Stimulated activated CD8-positive, alpha-beta memory T cell treated with anti-CD3 and anti-CD28 coated beads, Interleukin-4, amount 100 ng/mL, for 24 hours (primary cell): ENCODE results near the gene PAX9.

ENCODE experiments used
- DNase-seq: peaks from one replicate; pipeline ENCODE4 v3.0.0-alpha.2; 2020; ENCODE audit warnings: low read depth

The PAX9 gene

DNA sequence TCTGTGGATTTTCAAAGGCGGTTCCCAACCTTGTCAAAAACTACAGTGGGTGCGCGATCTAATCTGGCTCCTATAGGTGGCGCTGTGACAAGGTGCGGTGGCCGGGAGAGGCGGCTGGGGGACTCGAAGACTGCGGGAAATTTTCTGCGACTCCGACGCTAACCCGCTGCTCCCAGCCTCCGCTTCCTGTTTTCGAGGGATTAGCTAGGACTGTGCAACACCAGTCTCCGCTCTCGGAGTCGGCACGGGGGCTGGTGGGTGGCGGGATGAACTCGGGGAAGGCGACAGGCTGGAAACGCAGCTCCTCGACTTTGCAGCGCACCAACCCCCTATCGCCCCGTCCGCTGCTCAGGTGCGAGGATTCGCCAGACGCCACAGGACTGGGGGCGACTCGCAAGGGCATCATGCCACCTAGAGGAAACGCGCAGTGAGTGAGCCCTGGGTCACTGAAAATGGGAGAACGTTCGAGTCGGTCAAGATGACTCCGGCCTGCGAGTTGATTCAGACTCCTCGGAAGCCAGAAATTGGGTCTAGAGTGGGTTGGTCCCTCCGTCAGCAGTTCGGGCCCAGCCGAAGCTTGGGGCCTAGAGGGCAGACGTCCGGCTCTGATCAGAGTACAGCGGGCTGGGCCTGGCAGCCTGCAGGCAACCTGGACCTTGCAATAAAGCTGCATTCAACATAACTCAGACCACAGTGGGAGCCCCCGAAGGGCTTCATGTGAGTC lies 5.5 kb upstream of the PAX9 start:
- no peak for DNase-seq

DNA sequence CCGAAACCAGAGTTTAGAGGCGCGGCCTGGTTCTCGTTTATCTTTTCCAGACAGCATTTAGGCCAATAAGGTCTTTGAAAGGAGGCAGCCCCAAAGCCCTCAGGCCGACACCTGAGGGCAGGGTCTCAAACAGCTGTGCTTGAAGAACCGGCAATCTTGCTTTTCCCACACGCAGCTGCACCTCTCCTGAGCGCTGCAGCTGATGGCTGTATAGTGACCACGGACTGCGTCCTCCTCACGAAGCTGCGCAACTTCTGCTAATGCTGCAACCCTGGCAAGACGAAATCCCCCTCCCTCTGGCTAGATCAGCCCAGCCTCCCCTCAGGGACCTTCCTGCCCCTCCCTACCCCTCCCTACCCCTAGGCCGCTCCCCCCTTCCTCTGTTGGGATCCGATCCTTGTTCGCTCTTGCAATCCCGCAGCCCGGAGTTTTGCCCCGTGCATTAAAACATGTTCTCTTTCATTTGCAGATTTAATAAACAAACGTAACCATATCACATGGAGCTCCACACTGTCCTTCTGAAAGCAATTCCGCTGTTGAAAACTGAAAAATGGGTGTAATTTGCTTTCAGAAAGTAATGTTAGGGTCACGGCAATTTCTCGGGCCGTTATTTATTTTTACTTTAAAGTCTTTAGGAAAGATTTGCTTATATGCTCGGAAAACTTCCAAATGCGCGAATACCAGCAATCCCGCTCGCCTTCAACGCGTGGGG lies 4.8 kb upstream of the PAX9 start:
- DNase-seq, result no peak

GRCh38 chr14:36657399-36658122 lies 4.1 kb upstream of the PAX9 start:
- no peak for DNase-seq

GRCh38 chr14:36658123-36659009 lies 3.3 kb upstream of the PAX9 start:
- DNase-seq, result no peak

DNA sequence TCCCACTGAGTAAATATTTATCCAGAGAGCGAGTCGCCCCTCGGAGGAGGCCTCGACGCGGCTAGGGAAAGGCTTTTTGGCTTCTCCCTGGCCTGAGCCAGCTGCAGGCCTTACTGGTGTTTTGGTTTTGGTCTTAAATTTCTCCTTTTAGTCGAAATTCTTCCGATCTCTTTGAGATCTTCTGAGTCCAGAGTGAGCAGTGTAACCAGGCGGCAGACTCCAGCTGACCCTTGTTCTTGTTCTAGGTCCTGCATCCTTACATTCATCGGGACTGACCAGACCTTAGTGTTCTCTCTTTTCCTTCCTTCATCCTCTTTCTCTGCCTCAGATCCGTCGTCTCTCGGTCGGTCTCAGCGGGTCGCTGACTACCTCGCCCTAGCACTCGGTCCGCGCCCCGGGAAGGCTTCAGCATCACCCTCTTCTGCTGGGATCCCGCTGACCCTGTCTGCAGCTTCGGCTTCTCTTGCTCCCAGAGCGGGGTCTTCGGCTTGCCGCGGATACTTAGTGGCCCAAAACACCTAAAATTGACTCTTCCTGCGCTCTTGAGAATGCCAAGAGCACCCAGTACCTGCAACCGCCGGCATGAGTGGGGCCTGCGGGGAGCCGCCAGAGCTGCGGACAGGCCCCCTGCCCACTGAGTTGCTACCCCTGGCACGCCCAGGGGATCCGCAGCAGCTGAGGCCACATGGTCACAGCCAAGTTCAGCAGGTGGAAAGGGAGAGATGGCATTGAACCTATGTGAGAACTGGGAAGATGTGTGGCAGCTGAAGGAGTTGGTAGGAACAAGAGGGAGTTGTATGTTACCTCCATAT lies 2.4 kb upstream of the PAX9 start:
- no peak for DNase-seq

DNA sequence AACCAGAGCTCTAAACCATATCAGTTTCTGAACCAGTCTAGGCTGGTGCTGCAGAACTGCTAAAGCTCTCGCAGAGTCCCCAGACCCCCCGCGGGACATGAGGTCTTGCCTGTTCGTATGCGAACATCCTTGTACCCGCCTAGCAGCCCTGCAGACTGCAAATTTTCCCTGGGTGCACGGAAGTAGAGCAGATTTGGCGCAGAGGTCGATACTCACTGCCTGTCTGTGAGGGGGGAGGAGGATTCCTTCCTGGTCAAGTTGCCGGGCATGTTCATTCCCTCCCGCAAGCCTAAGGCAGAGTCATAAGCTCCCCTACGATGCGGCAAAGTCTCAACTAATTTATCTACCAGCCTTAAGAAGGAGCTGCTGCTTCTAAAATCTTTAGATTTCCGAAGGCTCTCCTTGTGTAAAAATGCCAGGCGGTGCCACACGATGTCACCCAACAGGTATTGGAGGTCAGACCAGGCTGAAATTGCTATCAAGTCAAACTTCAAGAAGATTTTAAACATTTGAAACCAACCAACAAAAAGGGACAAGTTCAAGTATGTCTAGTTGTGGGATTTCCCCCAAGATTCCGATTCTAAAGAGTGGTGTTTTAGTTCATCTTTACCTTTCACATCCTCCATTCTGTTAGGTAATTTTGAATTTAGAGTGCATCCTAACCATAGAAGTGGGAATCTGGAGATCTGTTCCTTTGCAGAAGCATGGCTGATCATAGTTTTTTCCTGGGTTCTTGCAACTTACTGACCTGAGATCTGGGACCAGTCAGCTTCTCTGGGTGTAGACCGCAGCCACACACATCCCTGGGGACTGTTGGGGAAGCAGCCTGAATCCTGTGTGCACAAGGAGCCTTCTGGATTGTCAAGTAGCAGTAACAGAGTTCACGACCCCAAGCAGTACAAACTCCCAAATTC lies 1.6 kb upstream of the PAX9 start:
- DNase-seq, result no peak

DNA sequence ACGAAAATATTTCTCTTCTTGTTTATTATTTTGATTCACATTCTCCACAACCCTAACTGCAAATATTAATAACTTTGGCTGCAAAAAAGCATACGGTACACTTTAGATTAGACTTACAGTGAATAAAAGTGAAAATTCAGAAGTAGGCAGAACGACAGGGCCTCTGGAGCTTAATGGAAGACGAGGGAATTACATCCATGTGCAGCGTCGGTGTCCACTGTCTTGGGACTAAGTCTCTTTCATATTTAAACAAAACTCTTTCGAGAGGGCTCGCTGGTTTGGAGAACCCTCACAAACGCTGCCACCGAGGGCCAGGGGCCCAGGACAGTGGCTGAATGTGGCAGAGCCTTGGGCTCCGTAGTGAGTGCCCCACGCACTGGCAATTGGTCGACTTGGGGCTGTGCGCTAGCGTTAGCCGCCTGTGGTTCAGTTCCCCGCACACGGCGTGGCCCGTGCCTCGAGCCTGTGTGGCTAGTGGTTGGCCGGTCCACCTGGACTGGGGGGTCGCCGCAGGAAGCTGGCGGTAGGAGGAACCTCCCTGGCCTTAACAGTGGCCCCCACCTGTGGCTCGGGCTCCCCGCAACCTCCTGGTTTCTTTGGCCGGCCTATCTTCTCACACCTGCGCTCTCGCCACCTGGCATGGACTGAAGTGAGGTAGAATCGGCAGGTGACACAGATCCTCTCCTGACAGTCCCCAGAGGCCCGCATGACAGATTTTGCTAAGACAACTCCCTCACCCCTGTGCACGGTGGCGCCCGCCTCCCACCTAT lies 739 bp upstream of the PAX9 start:
- no peak for DNase-seq

GRCh38 chr14:36662258-36662542 lies 540 bp downstream of the PAX9 start:
- DNase-seq, result no peak

GRCh38 chr14:36662543-36663403 lies 1.1 kb downstream of the PAX9 start:
- DNase-seq, result no peak

- DNase-seq, result no peak
These were observed 2.0 kb downstream of the PAX9 start for GRCh38 chr14:36663404-36664321.

DNA sequence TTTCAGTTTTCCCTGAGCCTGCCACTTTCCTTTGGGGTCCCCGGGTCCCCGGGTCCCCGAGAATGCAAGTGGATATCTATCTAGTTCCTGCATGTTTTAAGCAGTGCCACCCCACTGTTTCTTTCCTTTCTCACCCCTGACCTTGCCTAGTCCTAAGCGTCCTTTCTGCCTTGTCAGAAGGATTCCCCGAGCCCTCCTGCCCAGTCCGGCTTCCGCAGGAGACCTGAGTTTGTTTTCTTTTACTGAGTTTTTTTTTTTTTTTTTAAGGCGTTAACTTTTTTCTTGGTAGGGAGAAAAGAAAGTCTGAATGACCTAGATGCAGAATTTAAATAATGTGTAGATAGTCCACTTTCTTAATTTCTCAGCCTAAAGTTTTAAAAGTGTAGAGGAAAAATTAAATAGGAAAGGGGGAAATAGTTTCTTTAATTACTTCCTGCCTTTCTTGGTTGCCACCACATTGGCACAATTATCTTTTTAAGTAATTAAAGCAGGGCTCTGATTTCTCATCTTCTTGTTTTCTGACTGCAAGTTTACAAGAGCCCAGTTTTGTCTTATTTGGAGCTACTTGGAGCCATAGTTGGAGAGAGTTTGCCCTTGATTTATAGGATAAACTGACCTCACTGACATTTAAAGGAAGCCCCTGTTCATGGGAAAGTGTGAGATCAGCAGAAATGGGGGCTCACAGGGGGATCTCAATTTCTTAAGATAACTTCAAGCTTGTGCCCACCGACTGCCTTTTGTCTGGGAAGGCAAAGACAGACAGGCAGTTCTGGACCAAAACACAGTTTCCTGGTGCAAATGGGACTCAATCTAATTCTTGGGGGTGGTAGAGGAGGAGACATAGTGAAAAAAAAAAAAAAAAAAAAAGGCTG lies 2.9 kb downstream of the PAX9 start:
- no peak for DNase-seq

DNA sequence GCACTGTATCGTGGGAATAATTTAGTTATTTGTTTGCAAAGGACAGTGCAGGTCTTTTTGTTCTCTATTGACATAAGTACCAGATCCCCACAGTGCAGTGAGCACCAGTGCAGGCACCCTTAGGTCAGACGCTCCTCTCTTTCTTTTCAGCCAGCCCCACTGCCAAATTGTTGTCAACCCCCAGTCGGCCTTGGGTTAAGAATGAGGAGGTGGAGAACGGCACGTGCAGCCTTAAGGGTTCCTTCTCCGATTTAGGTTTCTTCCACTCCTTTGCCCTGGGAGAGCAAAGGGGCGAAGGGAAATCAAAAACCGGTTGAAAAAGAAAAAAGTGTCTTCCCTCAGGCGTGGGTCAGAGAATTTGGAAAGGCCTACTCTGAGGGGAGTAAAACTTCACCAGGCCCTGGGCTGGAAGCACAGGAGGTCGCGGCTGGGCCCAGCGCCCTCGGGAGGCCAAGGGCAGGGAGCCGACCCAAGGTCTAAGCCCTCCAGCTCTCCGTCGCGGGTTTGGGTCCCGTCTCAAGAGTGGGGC lies 4.3 kb downstream of the PAX9 start:
- no peak for DNase-seq

DNA sequence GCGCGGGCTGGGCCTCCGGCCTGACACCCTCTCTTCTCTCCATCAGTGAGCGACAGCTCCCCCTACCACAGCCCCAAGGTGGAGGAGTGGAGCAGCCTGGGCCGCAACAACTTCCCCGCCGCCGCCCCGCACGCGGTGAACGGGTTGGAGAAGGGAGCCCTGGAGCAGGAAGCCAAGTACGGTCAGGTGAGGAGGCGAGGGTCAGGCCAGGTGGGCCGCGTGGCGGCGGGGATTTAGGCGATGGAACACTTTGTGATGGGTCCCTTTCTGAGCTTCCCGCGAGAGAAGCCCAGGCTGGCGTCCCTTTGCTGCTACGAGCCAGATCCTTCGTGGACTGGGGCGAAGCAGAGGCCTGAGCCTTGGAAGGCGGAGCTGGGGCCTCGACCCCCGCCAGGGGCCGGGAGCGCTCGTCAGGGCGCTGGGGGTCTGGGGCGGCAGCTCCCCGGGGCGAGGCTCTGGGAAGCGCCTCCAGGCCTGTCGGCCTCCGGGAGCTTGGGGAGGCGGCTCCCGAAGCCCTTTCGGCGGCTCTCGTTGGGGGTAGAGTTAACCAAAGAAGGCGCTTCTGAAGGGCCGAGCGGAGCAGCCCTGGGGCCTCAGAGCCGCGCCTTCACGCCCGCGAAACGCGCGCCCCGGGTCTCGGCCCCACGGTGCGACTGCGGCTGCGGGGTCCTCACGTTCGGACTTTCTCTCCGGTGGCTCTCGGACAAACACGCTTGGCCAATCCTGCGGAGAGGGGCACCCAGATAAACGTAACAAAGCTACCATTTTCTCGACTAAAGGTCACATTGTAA lies 5.0 kb downstream of the PAX9 start:
- no peak for DNase-seq

- DNase-seq, result no peak
These were observed 6.0 kb downstream of the PAX9 start for GRCh38 chr14:36667679-36668078.

DNA sequence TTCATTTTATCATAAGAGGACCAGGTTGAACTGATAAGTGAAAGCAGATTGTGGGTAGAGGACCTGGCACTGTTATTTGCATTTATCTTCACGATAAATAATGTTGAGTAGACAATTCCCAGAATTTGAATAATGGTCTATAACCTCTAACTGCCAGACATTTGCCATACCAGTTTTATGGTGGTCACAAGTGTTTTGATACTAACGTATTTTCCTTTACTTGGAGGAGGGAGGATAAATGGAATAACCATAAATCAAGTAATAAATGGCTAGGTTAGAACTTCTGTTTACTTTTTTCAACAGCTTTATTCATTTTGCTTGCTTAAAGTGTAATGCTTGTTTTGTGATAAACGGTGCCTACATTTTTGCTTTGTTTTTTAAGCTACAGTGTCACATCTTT lies 9.5 kb downstream of the PAX9 start:
- no peak for DNase-seq
